PC-9 (cell line): ENCODE data around the gene SAMD10. TPM values are rescaled to one million over a fixed set of nuclear protein-coding genes. Genes with fewer than 3 reads are reported as not detected.

Experiments used
- BruUV-seq: library from RNA; stranded (reverse); fragments of 400-500 nt; replicated peaks from 2 replicates; lab custom pipeline; 2021; lab: Mats Ljungman, UMichigan
- CTCF ChIA-PET: fragments of 300-600 bp; sonication (Branson Sonifier 250); formaldehyde crosslinking; loops from one replicate; lab custom pipeline; 2022; ENCODE audit warnings: antibody characterized with exemption; lab: Charles Lee
- POLR2A ChIA-PET: fragments of 300-600 bp; sonication (Branson Sonifier 250); formaldehyde crosslinking; loops from one replicate; lab custom pipeline; 2022; ENCODE audit warnings: antibody characterized with exemption; ENCODE audit not compliant: unreplicated experiment; lab: Charles Lee
- DNase-seq, 2 experiments: peaks; one replicate each; pipeline versions ENCODE4 v3.0.0 to v3.0.0-alpha.2; 2015 to 2022; ENCODE audit warnings: mixed read lengths in 1 of 2
- H2AFZ ChIP-seq: fragments of 200-600 bp; sonication (generic); 2 replicates; pipeline ENCODE4 v1.8.1; 2017; ENCODE audit warnings: antibody characterized with exemption
- H3F3A ChIP-seq: fragments of 200-600 bp; sonication (generic); 2 replicates; pipeline ENCODE4 v1.8.1; 2017; ENCODE audit warnings: antibody characterized with exemption, mild to moderate bottlenecking, low read depth; ENCODE audit not compliant: insufficient read depth
- H3K27ac ChIP-seq: fragments of 200-600 bp; sonication (generic); 2 replicates; pipeline ENCODE4 v1.6.1; 2016; ENCODE audit warnings: mixed run types
- H3K27me3 ChIP-seq: fragments of 200-600 bp; sonication (generic); 2 replicates; pipeline ENCODE4 v1.6.1; 2016; ENCODE audit warnings: low read depth, mixed run types; ENCODE audit not compliant: insufficient read depth
- H3K36me3 ChIP-seq: fragments of 200-600 bp; sonication (generic); 2 replicates; pipeline ENCODE4 v1.6.1; 2016; ENCODE audit warnings: low read depth, mixed run types
- H3K4me1 ChIP-seq: fragments of 200-600 bp; sonication (generic); replicated peaks from 2 replicates; pipeline ENCODE4 v1.6.1; 2016; ENCODE audit warnings: mixed run types; ENCODE audit not compliant: insufficient read depth
- H3K4me2 ChIP-seq: fragments of 200-600 bp; sonication (generic); 2 replicates; pipeline ENCODE4 v1.6.1; 2017; ENCODE audit warnings: mixed run types
- H3K4me3 ChIP-seq: fragments of 200-600 bp; sonication (generic); 2 replicates; pipeline ENCODE4 v1.6.1; 2016; ENCODE audit warnings: mixed run types
- H3K79me2 ChIP-seq: fragments of 200-600 bp; sonication (generic); 2 replicates; pipeline ENCODE4 v1.6.1; 2017; ENCODE audit warnings: low read depth, mixed run types
- H3K9me2 ChIP-seq: fragments of 200-600 bp; sonication (generic); 2 replicates; pipeline ENCODE4 v1.8.1; 2017; ENCODE audit warnings: mild to moderate bottlenecking; ENCODE audit not compliant: insufficient read depth
- H3K9me3 ChIP-seq: fragments of 200-600 bp; sonication (generic); 2 replicates; pipeline ENCODE4 v1.8.1; 2016; ENCODE audit warnings: low read depth; ENCODE audit not compliant: insufficient read depth
- H4K20me1 ChIP-seq: fragments of 200-600 bp; sonication (generic); 2 replicates; pipeline ENCODE4 v1.8.1; 2017; ENCODE audit not compliant: insufficient read depth
- EZH2 ChIP-seq: fragments of 200-600 bp; sonication (generic); IDR thresholded peaks from 2 replicates; pipeline ENCODE4 v1.8.0; 2017; ENCODE audit warnings: antibody characterized with exemption, low read depth
- intact Hi-C: fragments of 100-400 bp; cut with micrococcal nuclease; formaldehyde crosslinking; loops from one replicate; pipeline ENCODE4 v1.10.0; 2022; ENCODE audit not compliant: unreplicated experiment
- total RNA-seq: library from RNA; stranded (reverse); gene quantifications from 2 replicates; pipeline ENCODE4 v1.2.3, GENCODE V29; 2021
- TF ChIP-seq, protein P1 (sequence below): fragments of 200-600 bp; sonication (generic); conservative IDR thresholded peaks from 2 replicates; pipeline ENCODE4 v1.6.1; 2017; ENCODE audit warnings: mixed run types, antibody characterized with exemption, mild to moderate bottlenecking, moderate library complexity

SAMD10 gene
- total RNA-seq, 1 experiment from 2014 or later: 18.7 TPM

DNA sequence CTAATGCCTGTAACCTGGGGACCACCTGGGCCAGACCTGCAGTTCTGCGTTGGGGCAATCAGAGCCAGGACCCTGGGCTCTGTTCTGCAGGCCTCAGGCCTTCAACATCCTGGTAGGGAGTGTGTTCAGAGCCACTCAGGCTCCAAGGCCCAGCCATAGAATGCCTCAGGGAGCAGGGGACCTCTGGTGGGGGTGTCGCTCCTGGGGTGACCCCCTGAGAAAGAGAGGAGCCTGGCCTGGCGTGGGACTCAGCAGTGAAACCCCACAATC is 35.7 kb downstream of the SAMD10 start:
- POLR2A ChIA-PET: no interaction called here
- H4K20me1 ChIP-seq: peaks cover 77% of the 10 kb centered on the region
- H3K36me3 ChIP-seq: peaks cover 17% of the 10 kb centered on the region

DNA sequence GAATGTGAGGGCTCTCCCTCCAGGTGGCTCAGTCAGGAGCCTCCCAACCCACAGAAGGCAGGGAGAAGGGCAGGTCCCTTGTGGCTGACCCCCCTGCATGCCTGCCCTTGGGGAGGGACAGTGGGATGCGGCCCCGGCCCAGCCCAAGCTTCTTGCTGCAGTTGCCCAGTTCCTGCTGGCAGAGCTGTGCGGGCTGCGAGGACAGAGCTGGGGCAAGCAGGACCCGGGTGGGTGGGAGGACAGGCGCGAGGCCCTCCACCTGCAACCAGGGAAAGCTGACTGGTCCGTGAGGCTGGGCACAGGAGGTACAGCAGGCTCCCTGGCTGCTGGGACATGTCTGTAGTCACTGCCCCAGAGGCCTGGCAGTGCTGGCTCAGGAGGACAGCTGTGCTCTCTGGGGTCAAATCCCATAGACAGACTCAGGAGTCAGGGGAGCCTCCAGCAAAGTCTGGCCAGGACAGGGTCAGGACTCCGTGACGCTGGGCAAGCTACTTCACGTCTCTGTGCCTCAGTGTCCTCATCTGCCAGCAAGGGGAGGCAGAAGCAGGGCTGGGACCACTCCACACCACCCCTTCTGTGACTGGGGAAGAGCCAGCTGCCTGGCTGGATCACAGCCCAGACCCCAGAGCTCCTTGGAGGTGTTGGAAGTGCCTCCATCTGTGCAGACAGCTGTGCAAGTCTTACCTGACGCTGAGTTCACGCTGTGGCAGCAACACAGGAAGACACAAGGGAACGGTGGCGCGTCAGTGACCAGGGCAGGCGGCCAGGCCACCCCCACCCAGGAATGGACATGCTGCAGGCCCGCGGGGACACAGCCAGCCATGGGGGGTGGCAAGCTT is 36.3 kb downstream of the SAMD10 start:
- H3K9me3 ChIP-seq: no peaks in the 10 kb centered on the region
- no peak overlapping the region for H2AFZ ChIP-seq
- H3F3A ChIP-seq: peaks cover 38% of the 10 kb centered on the region
- intact Hi-C loops: no loop called here
- BruUV-seq: no TSS peak
- DNase-seq: no peak
- H3K4me1 ChIP-seq: no peaks in the 10 kb centered on the region
- H3K4me2 ChIP-seq: no peak overlapping the region
- no peaks in the 10 kb centered on the region for H3K27me3 ChIP-seq
- H3K27ac ChIP-seq: no peak overlapping the region
- peaks cover 73% of the 10 kb centered on the region for H4K20me1 ChIP-seq
- H3K79me2 ChIP-seq: peaks cover 25% of the 10 kb centered on the region
- no peaks in the 10 kb centered on the region for H3K9me2 ChIP-seq
- TF ChIP-seq, protein P1, sequence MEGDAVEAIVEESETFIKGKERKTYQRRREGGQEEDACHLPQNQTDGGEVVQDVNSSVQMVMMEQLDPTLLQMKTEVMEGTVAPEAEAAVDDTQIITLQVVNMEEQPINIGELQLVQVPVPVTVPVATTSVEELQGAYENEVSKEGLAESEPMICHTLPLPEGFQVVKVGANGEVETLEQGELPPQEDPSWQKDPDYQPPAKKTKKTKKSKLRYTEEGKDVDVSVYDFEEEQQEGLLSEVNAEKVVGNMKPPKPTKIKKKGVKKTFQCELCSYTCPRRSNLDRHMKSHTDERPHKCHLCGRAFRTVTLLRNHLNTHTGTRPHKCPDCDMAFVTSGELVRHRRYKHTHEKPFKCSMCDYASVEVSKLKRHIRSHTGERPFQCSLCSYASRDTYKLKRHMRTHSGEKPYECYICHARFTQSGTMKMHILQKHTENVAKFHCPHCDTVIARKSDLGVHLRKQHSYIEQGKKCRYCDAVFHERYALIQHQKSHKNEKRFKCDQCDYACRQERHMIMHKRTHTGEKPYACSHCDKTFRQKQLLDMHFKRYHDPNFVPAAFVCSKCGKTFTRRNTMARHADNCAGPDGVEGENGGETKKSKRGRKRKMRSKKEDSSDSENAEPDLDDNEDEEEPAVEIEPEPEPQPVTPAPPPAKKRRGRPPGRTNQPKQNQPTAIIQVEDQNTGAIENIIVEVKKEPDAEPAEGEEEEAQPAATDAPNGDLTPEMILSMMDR: no peak
- no peak for TF ChIP-seq EZH2
- CTCF ChIA-PET: no interaction called here
- peaks cover 17% of the 10 kb centered on the region for H3K36me3 ChIP-seq
- no peak overlapping the region for H3K4me3 ChIP-seq
- POLR2A ChIA-PET: interaction anchor here (0.6 kb wide), 1 partner anchor 210 kb away, joined by 8 read pairs; no protein-coding TSS in a partner anchor

More for the DNA sequence above, 35.7 kb downstream of the SAMD10 start:
- CTCF ChIA-PET: no interaction called here
- BruUV-seq: no TSS peak
- no peak overlapping the region for H3K4me2 ChIP-seq
- intact Hi-C loops: no loop called here
- DNase-seq: no peak
- no peak overlapping the region for H3K27ac ChIP-seq
- no peaks in the 10 kb centered on the region for H3K9me2 ChIP-seq
- no peak for TF ChIP-seq EZH2
- TF ChIP-seq, protein P1: no peak
- peaks cover 40% of the 10 kb centered on the region for H3F3A ChIP-seq
- H3K9me3 ChIP-seq: no peaks in the 10 kb centered on the region
- no peak overlapping the region for H2AFZ ChIP-seq
- peaks cover 29% of the 10 kb centered on the region for H3K79me2 ChIP-seq
- no peaks in the 10 kb centered on the region for H3K4me1 ChIP-seq
- no peak overlapping the region for H3K4me3 ChIP-seq
- H3K27me3 ChIP-seq: no peaks in the 10 kb centered on the region

- ChIA-PET CTCF (no interaction called here), POLR2A (interaction anchor here (0.6 kb wide), 1 partner anchor 209 kb away, joined by 8 read pairs; no protein-coding TSS in a partner anchor)
- H3K4me3 ChIP-seq: no peak overlapping the region
- peaks cover 70% of the 10 kb centered on the region for H4K20me1 ChIP-seq
- TF ChIP-seq, protein P1: no peak
- TF ChIP-seq EZH2: no peak
- H3K27me3 ChIP-seq: no peaks in the 10 kb centered on the region
- intact Hi-C loops: no loop called here
- DNase-seq: no peak
- peaks cover 38% of the 10 kb centered on the region for H3F3A ChIP-seq
- H2AFZ ChIP-seq: no peak overlapping the region
- H3K9me2 ChIP-seq: no peaks in the 10 kb centered on the region
- peaks cover 17% of the 10 kb centered on the region for H3K79me2 ChIP-seq
- H3K9me3 ChIP-seq: no peaks in the 10 kb centered on the region
- peak overlapping the region; percentile 16; the same call in 1 of the 2 replicates for H3K27ac ChIP-seq
- peaks cover 17% of the 10 kb centered on the region for H3K36me3 ChIP-seq
- H3K4me1 ChIP-seq: no peaks in the 10 kb centered on the region
- H3K4me2 ChIP-seq: no peak overlapping the region
- BruUV-seq: no TSS peak
Observed at GRCh38 chr20:63942250-63942951, 37.0 kb downstream of the SAMD10 start.
